IPS DF 19.7 (cell line): ENCODE data around the gene SCN5A.

Experiments used
- DNase-seq: peaks from one replicate; pipeline ENCODE4 v3.0.0-alpha.2; 2013; ENCODE audit warnings: low read depth, low spot score

Gene SCN5A

DNA sequence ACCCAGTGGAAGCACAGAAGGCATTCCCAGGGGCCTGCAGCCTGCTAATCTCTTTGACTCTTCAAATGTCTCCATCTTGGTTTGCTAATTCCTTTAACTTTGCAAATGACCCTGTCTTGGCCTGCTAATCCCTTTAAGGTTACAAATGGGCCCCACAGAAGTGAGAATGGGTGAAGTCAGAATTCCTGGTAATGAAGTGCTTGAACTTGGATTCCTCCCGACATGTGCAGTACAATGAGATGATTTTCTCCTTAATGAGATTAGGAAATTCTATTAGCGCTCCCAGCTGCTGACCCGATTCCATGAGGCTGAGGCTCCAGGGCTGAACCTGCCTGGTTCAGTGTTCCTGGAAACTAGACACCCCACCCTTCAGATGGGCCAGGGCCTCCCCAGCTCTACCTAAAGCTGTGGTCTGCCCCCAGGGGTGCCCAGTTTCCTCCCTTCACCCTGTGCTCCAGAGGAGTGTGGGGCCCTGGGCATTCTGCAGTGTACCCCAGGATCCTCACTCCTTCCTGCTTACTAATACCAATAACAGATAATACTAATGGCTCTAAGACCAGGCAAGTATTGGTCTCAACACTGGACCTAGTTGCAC lies 47.4 kb downstream of the SCN5A start:
- DNase-seq, result no peak

DNA sequence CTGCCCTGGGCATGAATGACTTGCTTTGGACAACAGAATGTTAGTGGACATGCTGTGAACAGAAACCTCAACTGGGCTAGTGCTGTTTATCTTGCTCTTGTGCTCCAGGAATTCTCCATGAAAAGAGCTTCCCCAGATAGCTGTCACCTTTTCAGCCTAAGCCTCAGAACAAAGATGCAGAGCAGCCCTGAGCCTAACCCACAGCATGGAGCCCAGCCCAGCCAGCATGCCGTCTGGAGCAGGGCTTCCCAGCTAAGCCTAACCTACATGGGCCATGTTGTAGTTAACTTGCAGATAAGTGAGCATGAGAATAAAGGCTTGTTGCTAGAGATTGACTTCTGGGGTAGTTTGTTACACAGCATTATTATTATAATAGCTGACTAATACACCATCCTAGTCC lies 48.9 kb downstream of the SCN5A start:
- DNase-seq, result no peak

- no peak for DNase-seq
Measured at GRCh38 chr3:38599886-38600285, 49.6 kb downstream of the SCN5A start.

GRCh38 chr3:38598791-38599190 lies 50.7 kb downstream of the SCN5A start:
- DNase-seq, result no peak

GRCh38 chr3:38597502-38598060 lies 51.9 kb downstream of the SCN5A start:
- no peak for DNase-seq

DNA sequence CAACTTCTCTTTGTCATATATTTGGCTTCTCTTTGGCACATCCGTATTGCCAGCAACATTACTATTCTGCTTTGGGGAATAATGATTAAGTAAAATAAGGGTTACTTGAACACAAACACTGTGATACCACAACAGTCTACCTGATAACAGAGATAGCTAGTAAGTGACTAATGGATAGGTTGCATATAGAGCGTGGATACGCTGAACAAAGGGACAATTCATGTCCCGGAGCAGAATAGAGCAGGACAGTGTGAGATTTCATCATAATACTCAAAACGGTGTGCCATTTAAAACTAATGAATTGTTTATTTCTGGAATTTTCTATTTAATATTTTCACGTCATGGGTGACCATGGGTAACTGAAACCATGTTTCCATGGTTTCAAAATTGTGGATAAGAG lies 54.1 kb downstream of the SCN5A start:
- DNase-seq, result no peak

GRCh38 chr3:38590521-38590920 lies 59.0 kb downstream of the SCN5A start:
- DNase-seq, result no peak

DNA sequence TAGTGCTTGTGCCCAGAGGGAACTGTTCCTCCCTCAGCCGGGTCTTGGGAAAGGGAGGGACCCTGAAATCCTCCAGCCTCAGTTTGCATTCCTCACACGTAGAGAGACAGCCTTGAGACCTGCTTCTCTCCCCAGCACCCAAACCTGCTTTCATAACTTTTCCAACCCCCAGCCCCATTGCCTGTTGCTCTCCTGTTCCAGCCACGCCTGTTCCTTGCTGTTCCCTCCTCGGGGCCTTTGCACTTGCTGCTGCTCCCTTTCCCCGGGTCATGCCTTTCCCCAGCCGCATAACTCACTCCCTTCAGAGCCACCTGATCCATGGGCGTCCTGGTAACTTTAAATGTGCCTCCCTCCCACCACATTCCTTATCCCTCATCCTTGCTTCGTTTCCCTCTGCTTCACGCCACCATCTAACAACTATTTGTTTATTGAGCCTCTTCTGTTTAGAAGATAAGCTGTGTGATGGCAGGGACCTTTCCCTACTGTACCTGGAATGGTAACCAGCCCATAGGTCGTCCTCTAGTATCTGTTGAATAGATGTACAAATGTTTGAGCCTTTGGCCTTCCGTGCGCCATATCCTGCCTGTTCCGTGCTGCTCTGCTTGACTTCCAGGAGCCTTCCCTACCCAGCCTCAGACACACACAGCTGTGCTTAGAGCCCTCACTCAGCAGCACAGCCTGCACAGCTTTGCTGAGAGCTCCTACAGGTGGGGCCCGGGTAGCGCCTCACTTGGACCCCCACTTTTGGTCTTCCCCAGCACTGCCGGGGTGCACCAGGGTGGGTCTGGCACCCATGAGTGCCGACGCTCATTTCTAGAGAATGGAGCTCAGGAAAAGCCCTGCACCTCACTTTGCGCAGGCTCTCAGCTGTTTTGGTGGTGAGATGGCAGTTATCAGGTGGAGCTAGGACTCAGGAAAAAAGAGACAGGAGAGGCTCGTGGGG lies 60.2 kb downstream of the SCN5A start:
- DNase-seq, result no peak

GRCh38 chr3:38588371-38588971 lies 61.0 kb downstream of the SCN5A start:
- DNase-seq, result no peak

- no peak for DNase-seq
Measured at GRCh38 chr3:38587548-38588131, 61.8 kb downstream of the SCN5A start.

GRCh38 chr3:38586546-38587520 lies 62.7 kb downstream of the SCN5A start:
- DNase-seq, result no peak

DNA sequence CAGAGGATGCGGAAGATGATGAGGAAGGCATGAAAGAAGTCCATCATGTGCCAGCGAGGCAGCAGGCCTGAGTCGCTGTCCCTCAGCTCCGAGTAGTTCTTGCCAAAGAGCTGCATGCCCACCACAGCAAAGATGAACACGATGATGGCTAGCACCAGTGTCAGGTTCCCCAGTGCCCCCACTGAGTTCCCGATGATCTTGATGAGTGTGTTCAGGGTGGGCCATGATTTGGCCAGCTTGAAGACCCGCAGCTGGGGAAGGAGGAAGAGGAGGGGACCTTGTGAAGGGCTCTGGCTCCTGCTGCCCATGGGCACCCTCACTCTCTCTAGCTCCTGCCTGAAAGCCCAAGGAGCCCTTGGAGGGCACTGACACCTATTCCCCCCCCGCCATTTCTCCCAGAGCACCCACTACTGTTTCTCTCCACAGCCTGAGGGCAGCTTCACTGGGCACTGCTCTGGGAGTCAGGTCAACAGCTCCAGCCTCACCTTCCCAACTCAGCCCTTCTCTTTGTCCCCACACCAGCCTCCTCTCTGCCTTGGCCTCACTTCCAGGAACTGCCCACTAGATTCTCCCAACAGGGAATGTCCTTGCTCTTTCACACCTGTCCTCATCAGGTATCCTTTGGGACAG lies 63.6 kb downstream of the SCN5A start:
- no peak for DNase-seq

- DNase-seq, result no peak
Measured at GRCh38 chr3:38583688-38584087, 65.8 kb downstream of the SCN5A start.

GRCh38 chr3:38582941-38583645 lies 66.4 kb downstream of the SCN5A start:
- no peak for DNase-seq

DNA sequence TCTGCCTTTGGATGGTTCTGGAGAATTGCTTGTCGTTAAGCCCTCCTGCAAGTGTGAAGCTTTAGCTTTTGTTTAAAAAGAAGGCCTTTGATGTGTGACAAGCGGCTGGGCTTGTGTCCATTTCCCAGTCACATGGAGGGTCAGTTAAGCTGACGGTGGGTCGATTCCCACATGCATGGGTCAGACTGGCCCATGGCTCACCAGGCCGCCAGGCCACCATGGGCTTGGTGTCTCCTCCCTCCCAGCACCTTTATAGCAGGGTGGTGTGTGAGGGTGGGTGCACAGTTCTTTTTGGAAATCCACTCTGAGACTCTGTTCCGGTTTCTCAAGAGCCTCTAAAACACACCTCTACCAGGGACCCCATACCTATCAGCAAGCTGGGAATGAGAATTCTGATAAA lies 67.2 kb downstream of the SCN5A start:
- no peak for DNase-seq

DNA sequence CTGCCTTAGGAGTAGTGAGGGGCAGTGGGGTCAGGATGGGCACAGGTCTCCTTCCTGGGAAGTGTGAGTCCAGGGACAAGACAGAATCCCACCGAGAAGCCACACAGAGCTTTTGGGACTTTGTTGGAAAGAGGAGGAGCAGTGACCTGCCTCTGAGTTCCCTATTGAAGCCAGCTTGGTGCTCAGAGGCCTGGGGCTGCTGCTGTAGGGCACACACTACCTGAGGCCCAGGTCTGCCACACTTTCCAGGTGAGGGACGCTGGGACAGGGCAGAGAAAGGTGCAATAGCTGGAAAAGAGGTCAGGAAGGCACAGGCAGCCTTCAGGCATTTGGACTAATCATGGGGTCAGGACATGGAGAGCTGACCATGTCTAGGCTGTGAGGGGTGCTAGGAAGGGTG lies 67.7 kb downstream of the SCN5A start:
- DNase-seq, result no peak

- no peak for DNase-seq
Measured at GRCh38 chr3:38580450-38581382, 68.8 kb downstream of the SCN5A start.

DNA sequence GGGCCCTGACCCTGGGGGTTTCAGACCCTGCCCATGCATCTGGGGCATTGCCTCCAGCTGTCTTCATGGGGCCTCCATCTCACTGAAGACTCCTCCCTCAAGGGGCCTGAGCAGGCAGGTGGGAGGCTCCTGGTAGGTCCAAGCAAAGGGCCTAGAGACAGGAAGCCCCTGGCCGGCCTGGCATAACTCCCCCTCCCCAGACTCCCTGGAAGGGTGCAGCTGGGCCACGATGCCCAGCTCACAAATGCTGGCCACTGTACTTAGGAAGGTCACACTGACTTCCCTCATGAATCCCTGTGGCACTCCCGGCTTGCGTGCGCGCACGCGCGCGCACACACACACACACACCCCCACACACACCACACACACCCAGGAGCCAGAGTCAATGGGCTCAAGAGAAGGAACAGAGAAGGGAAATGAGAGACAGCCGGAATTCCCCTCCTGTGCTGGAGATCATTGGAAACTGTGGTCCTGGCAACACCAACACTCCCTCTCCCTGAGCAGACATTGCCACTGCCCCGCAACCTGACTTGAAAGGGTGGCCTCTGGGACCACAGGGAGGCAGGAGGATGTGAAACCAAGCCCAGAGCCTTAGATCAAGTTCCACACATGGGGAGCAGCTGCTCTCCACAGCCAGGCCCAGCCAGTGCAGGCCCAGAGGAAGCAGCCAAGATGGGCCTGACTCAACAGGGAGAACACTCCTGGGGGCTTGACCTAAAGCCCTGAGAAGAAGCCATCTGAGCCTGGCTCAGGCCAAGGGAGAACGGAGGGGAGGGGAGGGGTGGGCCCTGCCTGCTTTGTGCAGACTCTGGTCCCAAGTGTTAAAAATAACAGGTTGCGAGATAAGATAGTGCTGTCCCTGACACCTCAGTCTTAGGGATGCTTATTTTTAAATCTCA lies 69.7 kb downstream of the SCN5A start:
- DNase-seq, result no peak
